Measurements from ENCODE around the gene CRAMP1. TPM values are rescaled to one million over a fixed set of nuclear protein-coding genes. Genes with fewer than 3 reads are reported as not detected.

Gene CRAMP1
- total and polyA plus RNA-seq, 2 donors (not counting 3 experiments of a cell fraction or from before 2014, with no cell fraction given): 21.5 to 30.8 TPM

DNA sequence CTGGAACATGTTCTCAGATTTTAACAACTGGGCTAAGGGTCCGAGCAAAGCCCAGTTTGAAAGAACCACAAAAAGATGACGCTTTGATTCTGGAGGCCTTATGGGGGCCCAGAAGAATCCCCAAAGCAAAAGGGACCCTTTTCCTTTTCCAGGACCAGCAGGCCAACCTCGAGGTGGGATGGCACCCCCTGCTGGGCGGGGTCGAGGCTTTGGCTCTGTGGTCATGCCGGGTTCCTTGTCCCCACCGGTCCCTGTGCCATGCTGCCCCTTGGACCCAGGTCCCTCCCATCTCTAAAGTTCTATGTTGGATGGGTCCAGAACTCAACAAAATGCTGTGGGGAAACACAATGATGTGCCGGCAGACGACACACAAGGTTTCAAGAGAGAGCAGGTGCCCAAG lies 47.8 kb upstream of the CRAMP1 start:
- no peak overlapping the region for H3K4me3 ChIP-seq (replicated peaks in 1 of 3; ENCODE audit: insufficient read depth in 1 of 3, low read depth in 1 of 3, low read length in 3 of 3)
- H3K4me1 ChIP-seq (ENCODE audit: control insufficient read depth, extremely low read depth, insufficient read depth, low read length): no peaks in the 10 kb centered on the region
- intact Hi-C loops (cut with micrococcal nuclease): loop anchor here (1.0 kb wide), 1 partner anchor 70 kb away; no protein-coding TSS in a partner anchor
- ChIA-PET CTCF (interaction anchor here (1.1 to 2.1 kb wide), 2 partner anchors 70 kb away, joined by 7 to 9 read pairs; no protein-coding TSS in a partner anchor), POLR2A (no interaction called here)
- no peak for TF ChIP-seq GATA2 (IDR thresholded peaks at IDR 0.05; ENCODE audit: insufficient read depth, insufficient read length, low read depth, low read length)
- no peak for TF ChIP-seq MAX (IDR thresholded peaks at IDR 0.05; ENCODE audit: insufficient read depth, insufficient read length)
- TF ChIP-seq JUN (IDR thresholded peaks at IDR 0.05; ENCODE audit: borderline replicate concordance, insufficient read depth, insufficient read length, low read depth): no peak
- TF ChIP-seq CTCF (IDR thresholded peaks at IDR 0.05; ENCODE audit: extremely low read depth in 1 of 2, insufficient read depth in 1 of 2, low read depth in 1 of 2, low read length in 2 of 2): peak; percentile 28 to 48
- no peak for TF ChIP-seq POLR2A (IDR thresholded peaks at IDR 0.05; ENCODE audit: low read depth, low read length)
- TF ChIP-seq FOS (IDR thresholded peaks at IDR 0.05; ENCODE audit: borderline replicate concordance, insufficient read depth, low read length): no peak
- TF ChIP-seq POLR2AphosphoS5 (IDR thresholded peaks at IDR 0.05; ENCODE audit: insufficient read depth, low read depth, low read length): no peak
- no peak for TF ChIP-seq MYC (IDR thresholded peaks at IDR 0.05; ENCODE audit: low read depth, low read length)
- no peak for TF ChIP-seq EZH2 (IDR thresholded peaks at IDR 0.05; ENCODE audit: borderline replicate concordance, low read depth, low read length, severe bottlenecking)
- H4K20me1 ChIP-seq (replicated peaks; ENCODE audit: control insufficient read depth, extremely low read depth, insufficient read depth, low read length): no peaks in the 10 kb centered on the region
- no peak overlapping the region for H3K27ac ChIP-seq (ENCODE audit: insufficient read depth, low read depth, low read length)
- H3K9me3 ChIP-seq (replicated peaks; ENCODE audit: control insufficient read depth, insufficient read depth, low read length): no peaks in the 10 kb centered on the region
- H3K9ac ChIP-seq (replicated peaks; ENCODE audit: extremely low read depth, insufficient read depth, low read length): no peak overlapping the region
- BruUV-seq (replicated peaks): no TSS peak
- no peaks in the 10 kb centered on the region for H3K27me3 ChIP-seq (ENCODE audit: control insufficient read depth in 2 of 2, insufficient read depth in 2 of 2, low read length in 2 of 2)
- dilution Hi-C loops (cut with MboI; ENCODE audit: extremely low pct_ligation_motif_present, low sequenced_read_pairs): no loop called here
- no peaks in the 10 kb centered on the region for H3K79me2 ChIP-seq (ENCODE audit: control insufficient read depth, insufficient read depth, low read length)
- H2AFZ ChIP-seq (ENCODE audit: low read depth, low read length): no peak overlapping the region
- peaks cover 0 to 9% of the 10 kb centered on the region in 2 experiments for H3K36me3 ChIP-seq (ENCODE audit: control insufficient read depth in 2 of 2, extremely low read depth in 1 of 2, insufficient read depth in 2 of 2, low read length in 2 of 2)
- H3K4me2 ChIP-seq (ENCODE audit: insufficient read depth, low read length): no peak overlapping the region
- no peaks in the 10 kb centered on the region for H3K9me1 ChIP-seq (replicated peaks; ENCODE audit: control insufficient read depth, extremely low read depth, insufficient read depth, low read length)
- DNase-seq (ENCODE audit: low read depth, low spot score) (no peak), FAIRE-seq (no peak)
